Ectodermal cell (in vitro differentiated cells): Measurements from ENCODE around the gene DPY19L3.
A peak's percentile ranks its signal among the peaks of the same experiment; 100 is the strongest.
"Not testable (repeated sequence)": the region's sequence is repeated elsewhere in the genome, so short reads cannot be mapped to it uniquely, and the experiment has no call there.

Experiments used
- H3K27ac ChIP-seq: 2 replicates; pipeline ENCODE4 v1.7.0; 2013; ENCODE audit warnings: mild to moderate bottlenecking, low read depth, low read length; ENCODE audit not compliant: insufficient read depth, poor library complexity, severe bottlenecking
- H3K27me3 ChIP-seq: 2 replicates; pipeline ENCODE4 v1.7.0; 2013; ENCODE audit warnings: mild to moderate bottlenecking, low read length; ENCODE audit not compliant: insufficient read depth, control insufficient read depth, poor library complexity, severe bottlenecking
- H3K36me3 ChIP-seq: one replicate; pipeline ENCODE4 v1.7.0; 2013; ENCODE audit warnings: low read length; ENCODE audit not compliant: control insufficient read depth, insufficient read depth
- H3K4me1 ChIP-seq: one replicate; pipeline ENCODE4 v1.7.0; 2013; ENCODE audit warnings: low read length; ENCODE audit not compliant: control insufficient read depth, insufficient read depth
- H3K4me3 ChIP-seq: 2 replicates; pipeline ENCODE4 v1.7.0; 2013; ENCODE audit warnings: low read depth, low read length, control low read depth; ENCODE audit not compliant: insufficient read depth
- H3K9me3 ChIP-seq: 2 replicates; pipeline ENCODE4 v1.7.0; 2013; ENCODE audit warnings: mild to moderate bottlenecking, low read length, moderate library complexity; ENCODE audit not compliant: control insufficient read depth
- WGBS, 2 experiments: methylation state at CpG; one replicate each; pipeline ENCODE4 v1.1.7; 2013; ENCODE audit warnings: missing lambda C conversion rate in 2 of 2; 5-methylcytosine and 5-hydroxymethylcytosine counted together

DPY19L3 gene

GRCh38 chr19:32367063-32367462 lies 38.5 kb upstream of the DPY19L3 start:
- Histone ChIP-seq H3K27me3 (no peaks in the 10 kb centered on the region), H3K4me3 (no peak overlapping the region), H3K4me1 (no peaks in the 10 kb centered on the region), H3K27ac (no peak overlapping the region), H3K36me3 (peaks cover under 1% of the 10 kb centered on the region), H3K9me3 (no peaks in the 10 kb centered on the region)
- 76 to 78% methylated on average over 6 of the region's 6 CpGs for WGBS, 2 experiments

- H3K4me3 ChIP-seq = no peak overlapping the region
- peaks cover 10% of the 10 kb centered on the region for H3K36me3 ChIP-seq
- WGBS, 2 experiments = 97 to 98% methylated on average over 3 of the region's 3 CpGs
- H3K27me3 ChIP-seq = no peaks in the 10 kb centered on the region
- no peaks in the 10 kb centered on the region for H3K4me1 ChIP-seq
- no peak overlapping the region for H3K27ac ChIP-seq
- no peaks in the 10 kb centered on the region for H3K9me3 ChIP-seq
These were observed 37.5 kb upstream of the DPY19L3 start for GRCh38 chr19:32367948-32368536.

GRCh38 chr19:32368787-32369186 lies 36.8 kb upstream of the DPY19L3 start:
- WGBS, 2 experiments = 83 to 95% methylated on average over 2 of the region's 2 CpGs
- Histone ChIP-seq H3K27me3 (no peaks in the 10 kb centered on the region), H3K9me3 (no peaks in the 10 kb centered on the region), H3K4me1 (no peaks in the 10 kb centered on the region), H3K4me3 (no peak overlapping the region), H3K27ac (no peak overlapping the region), H3K36me3 (peaks cover 16% of the 10 kb centered on the region)

- no peak overlapping the region for H3K4me3 ChIP-seq
- peaks cover 24% of the 10 kb centered on the region for H3K36me3 ChIP-seq
- no peaks in the 10 kb centered on the region for H3K27me3 ChIP-seq
- no peak overlapping the region for H3K27ac ChIP-seq
- H3K4me1 ChIP-seq = no peaks in the 10 kb centered on the region
- 95% methylated on average over 5 to 7 of the region's 7 CpGs for WGBS, 2 experiments
- H3K9me3 ChIP-seq = no peaks in the 10 kb centered on the region
These were observed 32.6 kb upstream of the DPY19L3 start for GRCh38 chr19:32372726-32373517.

- Histone ChIP-seq H3K27me3 (no peaks in the 10 kb centered on the region), H3K4me3 (no peak overlapping the region), H3K36me3 (peaks cover 24% of the 10 kb centered on the region), H3K4me1 (no peaks in the 10 kb centered on the region), H3K27ac (no peak overlapping the region), H3K9me3 (no peaks in the 10 kb centered on the region)
- 90 to 93% methylated on average over 10 of the region's 10 CpGs for WGBS, 2 experiments
These were observed 31.8 kb upstream of the DPY19L3 start for GRCh38 chr19:32373585-32374295.

- not testable (repeated sequence) for H3K27ac ChIP-seq, H3K4me3 ChIP-seq, H3K4me1 ChIP-seq, H3K27me3 ChIP-seq, H3K9me3 ChIP-seq
- 91 to 98% methylated on average over 3 of the region's 3 CpGs for WGBS, 2 experiments
- H3K36me3 ChIP-seq = peaks cover 24% of the 10 kb centered on the region
These were observed 31.2 kb upstream of the DPY19L3 start for GRCh38 chr19:32374362-32374761.

- peaks cover 29% of the 10 kb centered on the region for H3K36me3 ChIP-seq
- H3K4me3 ChIP-seq = not testable (repeated sequence)
These were observed 28.5 kb upstream of the DPY19L3 start for GRCh38 chr19:32377088-32377487.

GRCh38 chr19:32380269-32380668 lies 25.3 kb upstream of the DPY19L3 start:
- Histone ChIP-seq H3K36me3 (peaks cover 18% of the 10 kb centered on the region), H3K4me3 (no peak overlapping the region), H3K27me3 (no peaks in the 10 kb centered on the region), H3K9me3 (no peaks in the 10 kb centered on the region), H3K4me1 (no peaks in the 10 kb centered on the region), H3K27ac (no peak overlapping the region)
- WGBS, 2 experiments = 96% methylated on average over 3 of the region's 3 CpGs

More at GRCh38 chr19:32377088-32377487, 28.5 kb upstream of the DPY19L3 start:
- H3K4me1 ChIP-seq, H3K27ac ChIP-seq, H3K27me3 ChIP-seq, H3K9me3 ChIP-seq: not testable (repeated sequence)
- 92 to 94% methylated on average over 9 of the region's 9 CpGs for WGBS, 2 experiments

- 95 to 97% methylated on average over 5 to 6 of the region's 7 CpGs for WGBS, 2 experiments
- peak overlapping the region; percentile 13 for H3K27ac ChIP-seq
- H3K4me3 ChIP-seq = no peak overlapping the region
- H3K27me3 ChIP-seq = no peaks in the 10 kb centered on the region
- H3K9me3 ChIP-seq = no peaks in the 10 kb centered on the region
- H3K36me3 ChIP-seq = peaks cover 5% of the 10 kb centered on the region
- H3K4me1 ChIP-seq = no peaks in the 10 kb centered on the region
These were observed 17.7 kb upstream of the DPY19L3 start for GRCh38 chr19:32387701-32388392.

- Histone ChIP-seq H3K27me3 (no peaks in the 10 kb centered on the region), H3K36me3 (no peaks in the 10 kb centered on the region), H3K9me3 (no peaks in the 10 kb centered on the region), H3K27ac (no peak overlapping the region), H3K4me1 (no peaks in the 10 kb centered on the region), H3K4me3 (no peak overlapping the region)
- 92 to 96% methylated on average over 2 of the region's 3 CpGs for WGBS, 2 experiments
These were observed 17.1 kb upstream of the DPY19L3 start for GRCh38 chr19:32388393-32388855.
